Measurements from ENCODE around the gene UNC13B.

Gene UNC13B

GRCh38 chr9:35195683-35196082, 33.9 kb downstream of the UNC13B start (continued):
- TF ChIP-seq ZNF362 (tag by site-specific recombination; IDR thresholded peaks at IDR 0.05) = no peak

GRCh38 chr9:35198191-35198590, 36.4 kb downstream of the UNC13B start:
- no peak overlapping the region for H3K4me3 ChIP-seq (ENCODE audit: low read depth, low read length)
- H3K27ac ChIP-seq (ENCODE audit: extremely low read depth, low read depth, low read length) = no peak overlapping the region
- ChIA-PET POLR2A (no interaction called here), CTCF (no interaction called here)
- TF ChIP-seq ZNF548 (tag by site-specific recombination; IDR thresholded peaks at IDR 0.05) (no peak), HOXA7 (CRISPR knock-in tag; IDR thresholded peaks at IDR 0.05; ENCODE audit: borderline replicate concordance) (no peak), ZNF600 (tag by site-specific recombination; IDR thresholded peaks at IDR 0.05) (no peak), ZNF138 (tag by site-specific recombination; IDR thresholded peaks at IDR 0.05; ENCODE audit: borderline replicate concordance) (no peak), SETDB1 (IDR thresholded peaks at IDR 0.05; ENCODE audit: insufficient read length, low read length) (no peak), ZNF624 (tag by site-specific recombination; IDR thresholded peaks at IDR 0.05) (no peak), ZNF280D (tag by site-specific recombination; IDR thresholded peaks at IDR 0.05) (no peak), ZNF274 (IDR thresholded peaks at IDR 0.05; ENCODE audit: low read length) (no peak), ZNF274 (tag by site-specific recombination; IDR thresholded peaks at IDR 0.05; ENCODE audit: borderline replicate concordance) (no peak), RBAK (tag by site-specific recombination; IDR thresholded peaks at IDR 0.05) (no peak), ZSCAN30 (tag by site-specific recombination; IDR thresholded peaks at IDR 0.05) (no peak), GLIS2 (tag by site-specific recombination; IDR thresholded peaks at IDR 0.05) (no peak), KLF9 (tag by site-specific recombination; IDR thresholded peaks at IDR 0.05; ENCODE audit: low read depth) (no peak)
- no peaks in the 10 kb centered on the region for H3K36me3 ChIP-seq (ENCODE audit: control insufficient read depth in 2 of 2, insufficient read depth in 1 of 2, low read length in 2 of 2)
- H3K9me3 ChIP-seq (ENCODE audit: control insufficient read depth, insufficient read depth, low read depth, low read length) = no peaks in the 10 kb centered on the region
- H3K4me1 ChIP-seq (ENCODE audit: control insufficient read depth, insufficient read depth, low read length) = no peaks in the 10 kb centered on the region

- no peak overlapping the region for H3K4me3 ChIP-seq (ENCODE audit: low read depth, low read length)
- ChIA-PET CTCF (no interaction called here), POLR2A (no interaction called here)
- TF ChIP-seq FEZF1 (tag by site-specific recombination; IDR thresholded peaks at IDR 0.05) (no peak), SETDB1 (IDR thresholded peaks at IDR 0.05; ENCODE audit: insufficient read length, low read length) (peak; percentile 54)
- H3K36me3 ChIP-seq (ENCODE audit: control insufficient read depth in 2 of 2, insufficient read depth in 1 of 2, low read length in 2 of 2) = no peaks in the 10 kb centered on the region
- H3K4me1 ChIP-seq (ENCODE audit: control insufficient read depth, insufficient read depth, low read length) = no peaks in the 10 kb centered on the region
- no peaks in the 10 kb centered on the region for H3K9me3 ChIP-seq (ENCODE audit: control insufficient read depth, insufficient read depth, low read depth, low read length)
- H3K27ac ChIP-seq (ENCODE audit: extremely low read depth, low read depth, low read length) = no peak overlapping the region
Measured at GRCh38 chr9:35203528-35203927, 41.7 kb downstream of the UNC13B start.

- ChIA-PET POLR2A (no interaction called here), CTCF (no interaction called here)
- Histone ChIP-seq H3K9me3 (ENCODE audit: control insufficient read depth, insufficient read depth, low read depth, low read length) (no peaks in the 10 kb centered on the region), H3K36me3 (ENCODE audit: control insufficient read depth in 2 of 2, insufficient read depth in 1 of 2, low read length in 2 of 2) (no peaks in the 10 kb centered on the region), H3K4me1 (ENCODE audit: control insufficient read depth, insufficient read depth, low read length) (no peaks in the 10 kb centered on the region), H3K27ac (ENCODE audit: extremely low read depth, low read depth, low read length) (no peak overlapping the region), H3K4me3 (ENCODE audit: low read depth, low read length) (no peak overlapping the region)
- TF ChIP-seq ZNF114 (tag by site-specific recombination; IDR thresholded peaks at IDR 0.05) (no peak), ZNF639 (tag by site-specific recombination; IDR thresholded peaks at IDR 0.05) (no peak), ZBTB20 (tag by site-specific recombination; IDR thresholded peaks at IDR 0.05) (no peak), ELK4 (IDR thresholded peaks at IDR 0.05; ENCODE audit: borderline replicate concordance, low read depth, low read length) (no peak), ZNF561 (tag by site-specific recombination; IDR thresholded peaks at IDR 0.05; ENCODE audit: borderline replicate concordance) (no peak), ZNF514 (tag by site-specific recombination; IDR thresholded peaks at IDR 0.05) (no peak)
Measured at GRCh38 chr9:35205340-35205739, 43.5 kb downstream of the UNC13B start.
